ENCODE results near the gene ANKRD12. TPM values are rescaled to one million over a fixed set of nuclear protein-coding genes. Genes with fewer than 3 reads are reported as not detected.

Gene ANKRD12
- total RNA-seq, 1 donor from 2014 or later, result 53.3 TPM

- H3K4me1 Mint-ChIP-seq (ENCODE audit: low read depth), result no peaks in the 10 kb centered on the region
- no peaks in the 10 kb centered on the region for H3K9me3 Mint-ChIP-seq (ENCODE audit: low read depth)
- DNase-seq (ENCODE audit: low spot score, unreplicated experiment), result no peak
- no peak overlapping the region for H3K27ac Mint-ChIP-seq
- TF ChIP-seq, protein P1, sequence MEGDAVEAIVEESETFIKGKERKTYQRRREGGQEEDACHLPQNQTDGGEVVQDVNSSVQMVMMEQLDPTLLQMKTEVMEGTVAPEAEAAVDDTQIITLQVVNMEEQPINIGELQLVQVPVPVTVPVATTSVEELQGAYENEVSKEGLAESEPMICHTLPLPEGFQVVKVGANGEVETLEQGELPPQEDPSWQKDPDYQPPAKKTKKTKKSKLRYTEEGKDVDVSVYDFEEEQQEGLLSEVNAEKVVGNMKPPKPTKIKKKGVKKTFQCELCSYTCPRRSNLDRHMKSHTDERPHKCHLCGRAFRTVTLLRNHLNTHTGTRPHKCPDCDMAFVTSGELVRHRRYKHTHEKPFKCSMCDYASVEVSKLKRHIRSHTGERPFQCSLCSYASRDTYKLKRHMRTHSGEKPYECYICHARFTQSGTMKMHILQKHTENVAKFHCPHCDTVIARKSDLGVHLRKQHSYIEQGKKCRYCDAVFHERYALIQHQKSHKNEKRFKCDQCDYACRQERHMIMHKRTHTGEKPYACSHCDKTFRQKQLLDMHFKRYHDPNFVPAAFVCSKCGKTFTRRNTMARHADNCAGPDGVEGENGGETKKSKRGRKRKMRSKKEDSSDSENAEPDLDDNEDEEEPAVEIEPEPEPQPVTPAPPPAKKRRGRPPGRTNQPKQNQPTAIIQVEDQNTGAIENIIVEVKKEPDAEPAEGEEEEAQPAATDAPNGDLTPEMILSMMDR (IDR thresholded peaks at IDR 0.05; ENCODE audit: unreplicated experiment), result no peak
- no peaks in the 10 kb centered on the region for H3K27me3 Mint-ChIP-seq
- H3K4me3 Mint-ChIP-seq (ENCODE audit: low read depth), result no peak overlapping the region
- peaks cover 19% of the 10 kb centered on the region for H3K36me3 Mint-ChIP-seq (ENCODE audit: insufficient read depth)
Measured at GRCh38 chr18:9211955-9212354, 75.4 kb downstream of the ANKRD12 start.

- no peak for DNase-seq (ENCODE audit: low spot score, unreplicated experiment)
- Mint-ChIP-seq H3K9me3 (ENCODE audit: low read depth) (no peaks in the 10 kb centered on the region), H3K27ac (peak overlapping the region; percentile 6), H3K4me3 (ENCODE audit: low read depth) (no peak overlapping the region), H3K27me3 (no peaks in the 10 kb centered on the region), H3K36me3 (ENCODE audit: insufficient read depth) (peaks cover 19% of the 10 kb centered on the region), H3K4me1 (ENCODE audit: low read depth) (no peaks in the 10 kb centered on the region)
- TF ChIP-seq, protein P1 (IDR thresholded peaks at IDR 0.05; ENCODE audit: unreplicated experiment), result no peak
Measured at GRCh38 chr18:9215221-9215933, 78.8 kb downstream of the ANKRD12 start.

DNA sequence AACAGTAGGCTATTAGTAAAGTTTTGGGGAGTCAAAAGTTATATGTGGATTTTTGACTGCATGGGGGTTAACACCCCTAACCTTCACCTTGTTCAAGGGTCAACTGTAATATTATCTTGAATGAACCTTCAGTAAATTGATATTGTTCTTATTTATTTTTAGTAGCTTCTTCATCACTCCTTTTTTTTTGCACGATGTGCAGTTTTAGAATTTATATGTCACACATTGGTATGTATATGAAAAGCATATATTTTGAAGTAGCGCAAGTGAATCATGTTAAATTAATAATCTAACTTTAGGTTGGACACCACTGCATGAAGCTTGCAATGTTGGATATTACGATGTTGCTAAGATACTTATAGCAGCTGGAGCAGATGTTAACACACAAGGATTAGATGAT lies 79.9 kb downstream of the ANKRD12 start:
- Mint-ChIP-seq H3K9me3 (ENCODE audit: low read depth) (no peaks in the 10 kb centered on the region), H3K27me3 (no peaks in the 10 kb centered on the region), H3K36me3 (ENCODE audit: insufficient read depth) (peaks cover 19% of the 10 kb centered on the region), H3K27ac (no peak overlapping the region), H3K4me3 (ENCODE audit: low read depth) (no peak overlapping the region), H3K4me1 (ENCODE audit: low read depth) (no peaks in the 10 kb centered on the region)
- TF ChIP-seq, protein P1 (IDR thresholded peaks at IDR 0.05; ENCODE audit: unreplicated experiment), result no peak
- DNase-seq (ENCODE audit: low spot score, unreplicated experiment), result no peak

DNA sequence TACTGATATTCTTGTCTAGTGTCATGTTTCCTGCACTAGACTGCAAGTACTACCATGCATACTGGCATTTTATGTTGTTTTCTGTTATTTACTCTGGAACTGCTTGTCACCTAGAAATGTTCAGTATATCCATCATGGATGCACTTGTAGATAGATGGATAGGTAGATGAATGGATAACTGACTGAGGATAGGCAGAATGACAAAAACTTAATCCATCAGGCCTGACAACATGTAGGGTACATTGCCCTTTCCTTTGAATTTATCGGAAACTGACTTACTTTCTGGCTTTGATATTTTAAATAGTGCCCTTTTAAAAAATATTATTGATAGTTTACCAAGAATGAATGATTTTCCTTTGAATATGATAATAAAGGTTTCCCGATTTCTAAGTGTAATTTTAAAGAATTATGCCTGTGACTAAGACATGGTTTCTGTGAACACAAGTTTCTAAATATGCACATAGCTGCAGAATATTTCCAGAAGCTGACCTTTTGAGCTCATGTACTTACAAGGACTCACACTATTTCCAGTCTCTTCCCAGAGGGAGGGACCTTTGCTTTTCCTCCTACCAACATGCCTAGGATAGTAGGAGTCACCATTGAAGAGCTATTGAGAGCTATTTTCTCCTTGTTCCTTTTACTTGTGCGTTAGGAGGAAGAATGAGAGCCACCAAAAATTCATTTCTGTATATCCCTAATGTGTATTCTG lies 81.3 kb downstream of the ANKRD12 start:
- H3K27ac Mint-ChIP-seq, result no peak overlapping the region
- H3K27me3 Mint-ChIP-seq, result no peaks in the 10 kb centered on the region
- no peak overlapping the region for H3K4me3 Mint-ChIP-seq (ENCODE audit: low read depth)
- no peaks in the 10 kb centered on the region for H3K4me1 Mint-ChIP-seq (ENCODE audit: low read depth)
- no peaks in the 10 kb centered on the region for H3K9me3 Mint-ChIP-seq (ENCODE audit: low read depth)
- TF ChIP-seq, protein P1 (IDR thresholded peaks at IDR 0.05; ENCODE audit: unreplicated experiment), result no peak
- DNase-seq (ENCODE audit: low spot score, unreplicated experiment), result no peak
- peaks cover 22% of the 10 kb centered on the region for H3K36me3 Mint-ChIP-seq (ENCODE audit: insufficient read depth)

DNA sequence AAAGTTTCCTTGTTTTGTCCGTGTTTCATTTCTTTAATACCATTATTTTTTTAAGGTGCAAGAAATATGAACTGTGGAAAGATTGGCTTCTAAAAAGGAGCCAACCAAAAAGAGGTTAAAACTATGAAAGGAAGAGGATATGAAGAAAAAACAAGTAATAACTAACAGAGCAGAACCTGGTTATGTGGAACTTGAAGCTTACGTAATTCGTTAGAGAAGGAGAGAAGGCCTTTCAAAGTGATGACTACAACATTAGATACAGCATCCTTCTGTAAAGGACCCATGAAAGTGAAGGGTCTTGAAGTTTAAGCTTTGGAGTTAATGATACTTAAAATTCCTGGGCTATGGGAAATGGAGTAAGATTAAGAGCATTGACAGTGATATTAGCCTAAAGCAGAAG lies 84.5 kb downstream of the ANKRD12 start:
- Mint-ChIP-seq H3K4me3 (ENCODE audit: low read depth) (no peak overlapping the region), H3K27ac (no peak overlapping the region)
- TF ChIP-seq, protein P1 (IDR thresholded peaks at IDR 0.05; ENCODE audit: unreplicated experiment), result no peak

More for the DNA sequence above, 84.5 kb downstream of the ANKRD12 start:
- Mint-ChIP-seq H3K4me1 (ENCODE audit: low read depth) (no peaks in the 10 kb centered on the region), H3K36me3 (ENCODE audit: insufficient read depth) (peaks cover 17% of the 10 kb centered on the region), H3K27me3 (no peaks in the 10 kb centered on the region), H3K9me3 (ENCODE audit: low read depth) (no peaks in the 10 kb centered on the region)
- no peak for DNase-seq (ENCODE audit: low spot score, unreplicated experiment)

Data from progenitor cell of endocrine pancreas (in vitro differentiated cells).